Type B pancreatic cell (in vitro differentiated cells): ENCODE results near the gene PAM16. TPM values are rescaled to one million over a fixed set of nuclear protein-coding genes. Genes with fewer than 3 reads are reported as not detected.
A peak's percentile ranks its signal among the peaks of the same experiment; 100 is the strongest.
"Not testable (repeated sequence)": the region's sequence is repeated elsewhere in the genome, so short reads cannot be mapped to it uniquely, and the experiment has no call there.

Experiments used
- DNase-seq: peaks from one replicate; pipeline ENCODE4 v3.0.0; 2021; ENCODE audit warnings: mixed read lengths; ENCODE audit not compliant: unreplicated experiment; ENCODE audit errors: extremely low spot score
- H3K27ac Mint-ChIP-seq: 2 replicates; pipeline ENCODE4 v1.8.0; 2021; ENCODE audit warnings: mild to moderate bottlenecking, mixed read lengths
- H3K27me3 Mint-ChIP-seq: 2 replicates; pipeline ENCODE4 v1.8.0; 2021; ENCODE audit warnings: mixed read lengths
- H3K36me3 Mint-ChIP-seq: 2 replicates; pipeline ENCODE4 v1.8.0; 2021; ENCODE audit warnings: mixed read lengths
- H3K4me1 Mint-ChIP-seq: one replicate; pipeline ENCODE4 v1.8.0; 2021; ENCODE audit warnings: mixed read lengths; ENCODE audit not compliant: unreplicated experiment
- H3K4me3 Mint-ChIP-seq: 2 replicates; pipeline ENCODE4 v1.8.0; 2021; ENCODE audit warnings: mild to moderate bottlenecking, mixed read lengths
- H3K9me3 Mint-ChIP-seq: 2 replicates; pipeline ENCODE4 v1.8.0; 2021; ENCODE audit warnings: mixed read lengths
- CTCF ChIP-seq: fragments of 200-600 bp; sonication (generic); conservative IDR thresholded peaks from 2 replicates; pipeline ENCODE4 v1.5.0; 2021; ENCODE audit warnings: antibody characterized with exemption, mild to moderate bottlenecking
- total RNA-seq: library from RNA; stranded (reverse); gene quantifications from 2 replicates; pipeline ENCODE4 v1.2.1, GENCODE V29; 2021; ENCODE audit warnings: low replicate concordance

Gene PAM16
- total RNA-seq, 1 donor from 2014 or later, result 39.3 TPM

GRCh38 chr16:4344983-4345835, 5.9 kb downstream of the PAM16 start:
- H3K27me3 Mint-ChIP-seq, result peaks cover 2% of the 10 kb centered on the region
- H3K4me1 Mint-ChIP-seq, result peaks cover 12% of the 10 kb centered on the region
- no peaks in the 10 kb centered on the region for H3K9me3 Mint-ChIP-seq
- no peak for TF ChIP-seq CTCF
- no peaks in the 10 kb centered on the region for H3K36me3 Mint-ChIP-seq
- H3K4me3 Mint-ChIP-seq, result peak overlapping the region; percentile 45
- no peak for DNase-seq
- peak overlapping the region; percentile 78 for H3K27ac Mint-ChIP-seq

GRCh38 chr16:4344300-4344982, 6.7 kb downstream of the PAM16 start:
- not testable (repeated sequence) for H3K9me3 Mint-ChIP-seq, H3K27me3 Mint-ChIP-seq, H3K36me3 Mint-ChIP-seq, DNase-seq
- Mint-ChIP-seq H3K4me1 (peaks cover 13% of the 10 kb centered on the region), H3K4me3 (peak overlapping the region; percentile 45), H3K27ac (peak overlapping the region; percentile 78)

- Mint-ChIP-seq H3K27ac (peak overlapping the region; percentile 82), H3K9me3 (no peaks in the 10 kb centered on the region), H3K27me3 (peaks cover 2% of the 10 kb centered on the region), H3K36me3 (no peaks in the 10 kb centered on the region), H3K4me3 (no peak overlapping the region), H3K4me1 (peaks cover 13% of the 10 kb centered on the region)
- TF ChIP-seq CTCF, result no peak
- no peak for DNase-seq
Measured at GRCh38 chr16:4342866-4343744, 8.0 kb downstream of the PAM16 start.

GRCh38 chr16:4341250-4341649, 9.9 kb downstream of the PAM16 start:
- Mint-ChIP-seq H3K36me3 (no peaks in the 10 kb centered on the region), H3K27me3 (peaks cover 2% of the 10 kb centered on the region), H3K4me3 (no peak overlapping the region), H3K9me3 (no peaks in the 10 kb centered on the region), H3K4me1 (peaks cover 9% of the 10 kb centered on the region), H3K27ac (no peak overlapping the region)
- no peak for DNase-seq
- TF ChIP-seq CTCF, result no peak

- DNase-seq, result no peak
- no peak for TF ChIP-seq CTCF
- Mint-ChIP-seq H3K4me3 (no peak overlapping the region), H3K4me1 (peaks cover 9% of the 10 kb centered on the region), H3K36me3 (no peaks in the 10 kb centered on the region), H3K27me3 (peaks cover 2% of the 10 kb centered on the region), H3K9me3 (no peaks in the 10 kb centered on the region), H3K27ac (no peak overlapping the region)
Measured at GRCh38 chr16:4340443-4340842, 10.7 kb downstream of the PAM16 start.
